Adrenal gland (tissue), 5 donors: ENCODE measurements around the gene PCDH9.

Experiments used
- CTCF ChIP-seq, 6 experiments: fragments of 450-650 bp in 4 of 6; fragments of 200-600 bp in 2 of 6; sonication (generic) in 1 of 6; IDR thresholded peaks; 1 replicate in 5 of 6; 2 replicates in 1 of 6; pipeline versions ENCODE4 v1.5.1 to v1.8.0; 2016 to 2021; ENCODE audit warnings: antibody characterized with exemption in 6 of 6, mild to moderate bottlenecking in 2 of 6, moderate library complexity in 1 of 6
- POLR2A ChIP-seq, 2 donors: fragments of 450-650 bp; IDR thresholded peaks; one replicate each; pipeline ENCODE4 v1.6.1; 2017; ENCODE audit warnings: antibody characterized with exemption in 2 of 2, mild to moderate bottlenecking in 2 of 2, moderate library complexity in 1 of 2
- donor health status: DM: no; HTN: no; CAD: no.

- no peak for TF ChIP-seq CTCF (IDR thresholded peaks at IDR 0.05)
- no peak for TF ChIP-seq POLR2A (IDR thresholded peaks at IDR 0.05)
Measured at GRCh38 chr13:66301006-66301405, 929.1 kb downstream of the PCDH9 start.
